Spleen (tissue), 11 donors: ENCODE results near the gene CCDC141. TPM values are rescaled to one million over a fixed set of nuclear protein-coding genes. Genes with fewer than 3 reads are reported as not detected.

Experiments used
- DNase-seq: peaks from one replicate; pipeline ENCODE4 v3.0.0-alpha.2; 2020
- H3K27ac ChIP-seq, 8 donors: fragments of 200-600 bp; sonication (generic) in 7 of 8; 1 replicate in 4 of 8; 2 replicates in 4 of 8; pipeline versions ENCODE4 v1.5.0 to v1.8.0; 2016 to 2021; ENCODE audit warnings: inconsistent platforms in 4 of 8, mild to moderate bottlenecking in 4 of 8, moderate library complexity in 1 of 8
- H3K27me3 ChIP-seq, 7 donors: fragments of 200-600 bp; sonication (generic) in 6 of 7; replicated peaks in 1 of 7; 1 replicate in 4 of 7; 2 replicates in 3 of 7; pipeline versions ENCODE4 v1.5.0 to v1.8.0; 2016 to 2021; ENCODE audit warnings: inconsistent platforms in 3 of 7, mild to moderate bottlenecking in 1 of 7
- H3K36me3 ChIP-seq, 6 donors: fragments of 200-600 bp; sonication (generic) in 5 of 6; 1 replicate in 4 of 6; 2 replicates in 2 of 6; pipeline versions ENCODE4 v1.5.0 to v1.8.0; 2016 to 2021; ENCODE audit warnings: inconsistent platforms in 2 of 6
- H3K4me1 ChIP-seq, 6 donors: fragments of 200-600 bp; sonication (generic) in 5 of 6; 1 replicate in 3 of 6; 2 replicates in 3 of 6; pipeline versions ENCODE4 v1.5.0 to v1.8.0; 2016 to 2021; ENCODE audit warnings: inconsistent platforms in 3 of 6
- H3K4me3 ChIP-seq, 8 donors: fragments of 200-600 bp; sonication (generic) in 7 of 8; 1 replicate in 4 of 8; 2 replicates in 4 of 8; pipeline versions ENCODE4 v1.5.0 to v1.8.0; 2016 to 2021; ENCODE audit warnings: inconsistent platforms in 4 of 8, mild to moderate bottlenecking in 4 of 8, moderate library complexity in 2 of 8
- H3K9me3 ChIP-seq, 8 donors: fragments of 200-600 bp; sonication (generic) in 7 of 8; 1 replicate in 4 of 8; 2 replicates in 4 of 8; pipeline versions ENCODE4 v1.5.0 to v1.8.0; 2016 to 2021; ENCODE audit warnings: inconsistent platforms in 4 of 8
- POLR2A ChIP-seq, 3 donors: fragments of 450-650 bp; IDR thresholded peaks; one replicate each; pipeline ENCODE4 v1.5.1; 2017; ENCODE audit warnings: antibody characterized with exemption in 3 of 3, mild to moderate bottlenecking in 1 of 3
- POLR2AphosphoS5 ChIP-seq, 3 donors: sonication (generic); formaldehyde crosslinking; IDR thresholded peaks; one replicate each; pipeline ENCODE4 v1.5.1; 2017; ENCODE audit warnings: antibody characterized with exemption in 3 of 3
- WGBS, 5 donors: extraction: QIAGEN DNeasy Blood & Tissue Kit in 3 of 5; methylation state at CpG; one replicate each; pipeline versions ENCODE4 v1.1.5 to v1.1.7; 2013 to 2018; 5-methylcytosine and 5-hydroxymethylcytosine counted together
- intact Hi-C: fragments of 100-400 bp; cut with DNase I; formaldehyde crosslinking; loops from one replicate; pipeline ENCODE4 v1.15.0; 2023; ENCODE audit warnings: low total_unique reads
- polyA plus RNA-seq, 3 donors: library from polyadenylated mRNA; stranded (reverse); fragments of 200-250 nt; gene quantifications; one replicate each; pipeline ENCODE4 v1.2.1, GENCODE V29; 2013
- total RNA-seq, 7 donors: library from RNA; depleted of rRNA in 3 of 7; stranded (reverse); fragments of >200 nt in 3 of 7; fragmentation: NEBNext Ultra II Directional in 4 of 7; extraction: Animal tissue kit (Norgen Biotek cat#: 25700) in 4 of 7; gene quantifications; one replicate each; pipeline versions ENCODE4 v1.1.0 to v1.2.1, GENCODE V29; 2016 to 2021
- TF ChIP-seq, protein P1 (sequence below), 11 experiments: fragments of 200-600 bp in 7 of 11; fragments of 450-650 bp in 4 of 11; sonication (generic) in 4 of 11; IDR thresholded peaks in 8 of 11; conservative IDR thresholded peaks in 3 of 11; 1 replicate in 7 of 11; 2 replicates in 4 of 11; pipeline versions ENCODE4 v1.4.0 to v1.8.0; 2016 to 2021; ENCODE audit warnings: antibody characterized with exemption in 11 of 11, inconsistent platforms in 4 of 11, mild to moderate bottlenecking in 1 of 11
- donor health status: healthy with polysubstance abuse.
- donor health status: DM: no; HTN: no; CAD: no; lungs with moderate emphysema.
- donor health status: DM: no; HTN: no; CAD: no.
- donor health status: Bipolar disorder and iron deficiency.
- donor health status: healthy.
- donor health status: DM: no; HTN: no; CAD: no.
- donor health status: DM: yes; HTN: yes; CAD: no.

CCDC141 gene
- total and polyA plus RNA-seq, 10 donors: 0.29 to 21.3 (median 11.4) TPM

DNA sequence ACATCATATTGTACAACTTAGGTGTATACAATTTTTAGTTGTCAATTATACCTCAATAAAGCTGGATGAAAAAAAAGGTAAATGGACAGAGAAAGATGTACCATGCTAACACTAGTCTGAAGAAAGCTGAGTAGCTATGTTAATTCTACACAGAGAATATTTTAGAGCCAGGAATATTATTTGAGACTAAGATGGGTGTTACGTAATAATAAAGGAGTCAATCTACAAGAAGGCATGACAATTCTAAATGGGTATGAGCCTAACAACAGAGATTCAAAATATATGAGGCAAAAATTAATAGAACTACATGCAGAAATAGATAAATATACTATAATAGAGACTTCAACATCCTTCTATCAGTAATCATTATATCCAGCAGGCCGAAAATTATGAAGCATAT, 69.1 kb downstream of the CCDC141 start:
- Histone ChIP-seq H3K27ac (no peak overlapping the region), H3K9me3 (no peaks in the 10 kb centered on the region), H3K4me3 (no peak overlapping the region), H3K4me1 (no peaks in the 10 kb centered on the region), H3K27me3 (no peaks in the 10 kb centered on the region), H3K36me3 (no peaks in the 10 kb centered on the region)
- DNase-seq: no peak
- intact Hi-C loops: no loop called here
- 87 to 97% (median 92%) methylated on average over 2 of the region's 2 CpGs for WGBS, 5 donors
- no peak for TF ChIP-seq POLR2A (IDR thresholded peaks at IDR 0.05)
- no peak for TF ChIP-seq POLR2AphosphoS5 (IDR thresholded peaks at IDR 0.05)
- TF ChIP-seq, protein P1, sequence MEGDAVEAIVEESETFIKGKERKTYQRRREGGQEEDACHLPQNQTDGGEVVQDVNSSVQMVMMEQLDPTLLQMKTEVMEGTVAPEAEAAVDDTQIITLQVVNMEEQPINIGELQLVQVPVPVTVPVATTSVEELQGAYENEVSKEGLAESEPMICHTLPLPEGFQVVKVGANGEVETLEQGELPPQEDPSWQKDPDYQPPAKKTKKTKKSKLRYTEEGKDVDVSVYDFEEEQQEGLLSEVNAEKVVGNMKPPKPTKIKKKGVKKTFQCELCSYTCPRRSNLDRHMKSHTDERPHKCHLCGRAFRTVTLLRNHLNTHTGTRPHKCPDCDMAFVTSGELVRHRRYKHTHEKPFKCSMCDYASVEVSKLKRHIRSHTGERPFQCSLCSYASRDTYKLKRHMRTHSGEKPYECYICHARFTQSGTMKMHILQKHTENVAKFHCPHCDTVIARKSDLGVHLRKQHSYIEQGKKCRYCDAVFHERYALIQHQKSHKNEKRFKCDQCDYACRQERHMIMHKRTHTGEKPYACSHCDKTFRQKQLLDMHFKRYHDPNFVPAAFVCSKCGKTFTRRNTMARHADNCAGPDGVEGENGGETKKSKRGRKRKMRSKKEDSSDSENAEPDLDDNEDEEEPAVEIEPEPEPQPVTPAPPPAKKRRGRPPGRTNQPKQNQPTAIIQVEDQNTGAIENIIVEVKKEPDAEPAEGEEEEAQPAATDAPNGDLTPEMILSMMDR (IDR thresholded peaks at IDR 0.05 in 8 of 11, conservative IDR thresholded peaks at IDR 0.05 in 3 of 11): no peak

DNA sequence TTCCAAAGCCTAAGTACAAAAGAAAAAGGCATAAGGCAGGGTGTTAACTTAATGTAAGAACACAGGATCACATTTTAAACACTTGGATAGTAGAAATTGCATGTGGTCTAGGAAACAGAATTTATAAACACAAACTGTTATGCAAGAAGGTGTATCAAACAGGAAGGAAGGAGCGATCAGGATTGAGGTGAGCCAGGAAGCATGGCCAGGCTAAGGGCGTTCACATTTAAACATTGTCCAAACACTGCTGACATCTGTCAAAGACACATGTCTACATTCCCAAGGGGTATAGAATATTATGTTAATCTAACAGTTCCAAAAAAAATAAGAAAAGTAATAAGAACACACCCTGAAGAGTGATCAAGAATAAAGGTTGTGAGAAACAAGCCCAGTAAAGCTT, 71.3 kb downstream of the CCDC141 start:
- DNase-seq: no peak
- H3K36me3 ChIP-seq: no peaks in the 10 kb centered on the region
- no peak overlapping the region for H3K27ac ChIP-seq
- no peak for TF ChIP-seq POLR2AphosphoS5 (IDR thresholded peaks at IDR 0.05)
- no peak for TF ChIP-seq POLR2A (IDR thresholded peaks at IDR 0.05)
- TF ChIP-seq, protein P1 (IDR thresholded peaks at IDR 0.05 in 8 of 11, conservative IDR thresholded peaks at IDR 0.05 in 3 of 11): no peak
- H3K4me1 ChIP-seq: no peaks in the 10 kb centered on the region
- WGBS, 5 donors: 51 to 78% (median 67%) methylated on average over 2 of the region's 2 CpGs
- no peaks in the 10 kb centered on the region for H3K27me3 ChIP-seq
- H3K9me3 ChIP-seq: no peaks in the 10 kb centered on the region
- intact Hi-C loops: no loop called here
- no peak overlapping the region for H3K4me3 ChIP-seq

DNA sequence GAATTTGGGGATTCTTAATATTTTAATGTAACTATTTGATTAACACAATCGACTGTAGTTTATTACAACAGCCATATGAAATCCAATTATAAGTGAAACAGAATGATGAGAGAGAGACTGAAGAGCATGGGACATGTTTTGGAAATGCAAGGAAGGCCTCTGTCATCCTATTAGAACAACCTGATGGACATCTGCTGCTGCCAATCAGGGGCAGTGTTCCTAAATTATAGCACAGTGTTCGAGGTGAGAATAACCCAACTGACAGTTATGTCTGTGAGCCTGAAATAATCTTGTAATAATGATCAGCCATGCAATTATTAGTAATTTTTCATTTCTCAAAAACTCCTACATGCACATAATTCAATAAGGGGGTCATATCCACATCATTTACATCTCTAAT, 73.6 kb downstream of the CCDC141 start:
- Histone ChIP-seq H3K9me3 (no peaks in the 10 kb centered on the region), H3K27me3 (no peaks in the 10 kb centered on the region), H3K4me3 (no peak overlapping the region), H3K4me1 (no peaks in the 10 kb centered on the region), H3K36me3 (no peaks in the 10 kb centered on the region), H3K27ac (no peak overlapping the region)
- intact Hi-C loops: no loop called here
- TF ChIP-seq POLR2A (IDR thresholded peaks at IDR 0.05): no peak
- TF ChIP-seq POLR2AphosphoS5 (IDR thresholded peaks at IDR 0.05): no peak
- TF ChIP-seq, protein P1 (IDR thresholded peaks at IDR 0.05 in 8 of 11, conservative IDR thresholded peaks at IDR 0.05 in 3 of 11): no peak
- 82 to 94% (median 87%) methylated on average over 2 of the region's 2 CpGs for WGBS, 5 donors
- DNase-seq: no peak

DNA sequence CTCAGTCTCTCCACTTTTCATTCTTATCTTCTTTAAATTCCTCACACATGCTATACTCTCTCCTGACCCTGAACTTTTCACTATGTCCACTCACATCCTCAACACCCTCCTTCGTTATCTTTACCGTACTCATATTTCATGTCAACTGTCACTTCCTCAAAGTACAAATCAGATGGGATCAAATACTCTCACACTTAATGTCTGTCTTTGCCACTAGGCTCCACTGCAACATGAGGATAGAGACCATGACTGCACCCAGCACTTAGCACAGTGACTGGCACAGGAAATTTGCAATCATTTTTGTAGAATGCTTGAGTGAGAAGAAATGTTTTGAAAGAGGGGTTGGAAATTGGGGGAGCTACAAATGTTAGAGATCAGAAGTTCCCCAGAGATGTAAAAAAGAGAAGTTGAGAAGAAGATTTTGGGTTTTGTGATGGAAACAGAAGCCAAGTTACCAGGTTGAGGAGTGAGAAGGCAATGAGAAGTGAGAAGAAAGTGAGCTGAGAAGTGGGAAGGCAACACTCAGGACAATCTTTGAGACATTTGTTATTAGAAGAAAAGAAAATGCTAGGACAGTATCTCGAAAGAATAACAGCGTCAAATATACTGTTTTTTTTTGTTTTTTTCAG, 87.0 kb downstream of the CCDC141 start:
- no peaks in the 10 kb centered on the region for H3K4me1 ChIP-seq
- DNase-seq: no peak
- no peaks in the 10 kb centered on the region for H3K36me3 ChIP-seq
- 63 to 70% (median 69%) methylated on average over 4 of the region's 4 CpGs for WGBS, 5 donors
- H3K4me3 ChIP-seq: no peak overlapping the region
- H3K27me3 ChIP-seq: no peaks in the 10 kb centered on the region
- TF ChIP-seq POLR2AphosphoS5 (IDR thresholded peaks at IDR 0.05): no peak
- no peak for TF ChIP-seq POLR2A (IDR thresholded peaks at IDR 0.05)
- TF ChIP-seq, protein P1 (IDR thresholded peaks at IDR 0.05 in 8 of 11, conservative IDR thresholded peaks at IDR 0.05 in 3 of 11): no peak
- intact Hi-C loops: no loop called here
- no peak overlapping the region for H3K27ac ChIP-seq
- no peaks in the 10 kb centered on the region for H3K9me3 ChIP-seq
